ENCODE measurements around the gene FGFR3.

FGFR3 gene

DNA sequence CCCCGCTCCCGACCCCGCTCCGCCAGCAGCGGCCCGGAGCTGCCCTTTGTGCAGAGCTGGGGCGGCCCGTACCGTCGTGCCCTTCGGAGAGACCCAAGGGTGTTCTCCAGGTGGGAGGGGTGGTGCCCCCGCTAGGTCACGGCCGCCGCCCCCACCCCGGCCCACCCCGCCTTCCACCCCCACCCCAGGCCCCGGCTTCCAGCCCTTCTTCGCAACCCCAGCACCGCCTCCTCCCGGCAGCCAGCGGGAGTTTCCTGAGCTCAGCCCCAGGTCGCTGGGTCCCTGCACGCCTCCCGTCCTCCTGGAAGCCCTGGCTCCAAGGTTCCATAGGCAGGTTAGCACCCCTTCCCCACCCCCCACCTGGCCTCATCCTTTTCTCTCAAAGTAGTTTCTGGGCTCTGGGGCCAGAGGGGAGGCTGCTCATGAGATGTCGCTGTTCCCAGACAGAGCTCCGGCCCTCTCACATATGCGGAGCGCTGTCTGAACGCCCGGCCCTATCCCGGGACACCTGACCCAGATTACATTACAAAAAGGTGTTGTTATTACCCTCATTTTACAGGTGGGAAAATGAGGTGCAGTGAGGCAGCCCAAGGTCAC is 25.2 kb upstream of the FGFR3 start:
- TF ChIP-seq, protein P1, sequence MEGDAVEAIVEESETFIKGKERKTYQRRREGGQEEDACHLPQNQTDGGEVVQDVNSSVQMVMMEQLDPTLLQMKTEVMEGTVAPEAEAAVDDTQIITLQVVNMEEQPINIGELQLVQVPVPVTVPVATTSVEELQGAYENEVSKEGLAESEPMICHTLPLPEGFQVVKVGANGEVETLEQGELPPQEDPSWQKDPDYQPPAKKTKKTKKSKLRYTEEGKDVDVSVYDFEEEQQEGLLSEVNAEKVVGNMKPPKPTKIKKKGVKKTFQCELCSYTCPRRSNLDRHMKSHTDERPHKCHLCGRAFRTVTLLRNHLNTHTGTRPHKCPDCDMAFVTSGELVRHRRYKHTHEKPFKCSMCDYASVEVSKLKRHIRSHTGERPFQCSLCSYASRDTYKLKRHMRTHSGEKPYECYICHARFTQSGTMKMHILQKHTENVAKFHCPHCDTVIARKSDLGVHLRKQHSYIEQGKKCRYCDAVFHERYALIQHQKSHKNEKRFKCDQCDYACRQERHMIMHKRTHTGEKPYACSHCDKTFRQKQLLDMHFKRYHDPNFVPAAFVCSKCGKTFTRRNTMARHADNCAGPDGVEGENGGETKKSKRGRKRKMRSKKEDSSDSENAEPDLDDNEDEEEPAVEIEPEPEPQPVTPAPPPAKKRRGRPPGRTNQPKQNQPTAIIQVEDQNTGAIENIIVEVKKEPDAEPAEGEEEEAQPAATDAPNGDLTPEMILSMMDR (IDR thresholded peaks at IDR 0.05), result no peak
- Histone ChIP-seq H3K9ac (no peak overlapping the region), H3K4me1 (peaks cover 2% of the 10 kb centered on the region), H3K27ac (no peak overlapping the region), H3K9me3 (ENCODE audit: control insufficient read depth, low read length) (no peaks in the 10 kb centered on the region), H3K79me2 (no peaks in the 10 kb centered on the region), H3K4me2 (ENCODE audit: low read length) (no peak overlapping the region), H3K27me3 (ENCODE audit: control insufficient read depth, insufficient read depth, low read length) (no peaks in the 10 kb centered on the region), H2AFZ (no peak overlapping the region), H3K4me3 (ENCODE audit: low read depth, low read length) (no peak overlapping the region), H3K36me3 (ENCODE audit: control insufficient read depth, insufficient read depth, low read length) (no peaks in the 10 kb centered on the region)

DNA sequence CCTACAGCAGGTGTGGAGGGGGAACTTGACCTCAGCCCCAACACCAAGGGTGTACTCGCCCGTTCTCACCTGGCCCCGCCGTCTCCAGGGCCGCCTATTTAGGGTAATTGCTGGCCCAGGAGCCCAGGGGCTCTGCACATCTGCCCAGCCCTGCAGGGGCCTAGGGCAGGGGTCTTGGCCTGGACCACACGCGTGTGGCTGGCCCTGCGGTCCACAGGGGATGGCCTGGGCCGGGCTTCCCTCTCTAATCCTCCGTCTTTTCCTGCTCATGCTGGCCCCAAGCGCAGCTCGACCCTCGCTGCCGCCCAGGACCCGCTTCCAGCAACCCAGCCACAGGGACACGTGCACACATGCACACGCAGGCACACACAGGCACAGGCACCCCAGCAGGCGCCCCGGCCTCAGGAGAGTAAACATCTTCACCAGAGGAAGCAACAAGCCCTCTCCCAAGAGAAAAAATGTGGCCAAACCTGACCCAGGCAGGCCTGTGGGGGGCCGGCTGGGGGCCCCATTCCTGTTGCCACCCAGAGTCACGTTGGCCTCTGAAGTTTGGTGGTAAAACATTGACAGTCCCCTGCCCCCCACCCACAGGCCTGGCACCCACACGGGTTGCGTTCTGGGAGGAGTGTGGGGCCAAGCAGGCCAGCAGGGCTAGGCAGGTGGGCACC is 24.6 kb upstream of the FGFR3 start:
- TF ChIP-seq, protein P1 (IDR thresholded peaks at IDR 0.05), result no peak
- Histone ChIP-seq H3K27ac (no peak overlapping the region), H3K9ac (no peak overlapping the region), H3K9me3 (ENCODE audit: control insufficient read depth, low read length) (no peaks in the 10 kb centered on the region), H3K4me3 (ENCODE audit: low read depth, low read length) (no peak overlapping the region), H3K4me1 (peaks cover 2% of the 10 kb centered on the region), H3K27me3 (ENCODE audit: control insufficient read depth, insufficient read depth, low read length) (no peaks in the 10 kb centered on the region), H3K4me2 (ENCODE audit: low read length) (no peak overlapping the region), H3K79me2 (no peaks in the 10 kb centered on the region), H3K36me3 (ENCODE audit: control insufficient read depth, insufficient read depth, low read length) (no peaks in the 10 kb centered on the region), H2AFZ (no peak overlapping the region)

DNA sequence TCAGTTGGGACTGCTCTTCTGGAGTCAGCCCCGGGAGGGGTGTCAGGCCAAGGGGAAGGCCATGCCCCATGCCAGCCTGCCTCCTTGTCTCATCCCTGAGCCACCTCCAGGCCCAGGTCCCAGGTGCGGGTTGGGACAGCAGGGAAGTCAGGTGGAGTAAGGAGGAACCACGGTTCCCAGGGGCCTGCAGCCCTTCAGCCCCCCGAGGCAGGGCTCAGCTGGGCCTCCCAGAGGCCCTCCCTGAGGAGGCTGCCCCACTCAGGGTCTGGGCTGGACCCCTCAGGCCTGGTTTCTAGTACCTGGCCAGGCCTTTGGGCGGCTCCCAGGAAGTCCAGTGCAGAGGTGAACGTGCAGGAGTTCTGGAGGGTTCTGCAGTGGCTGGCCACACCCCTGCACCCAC is 23.4 kb upstream of the FGFR3 start:
- Histone ChIP-seq H3K4me3 (ENCODE audit: low read depth, low read length) (no peak overlapping the region), H3K36me3 (ENCODE audit: control insufficient read depth, insufficient read depth, low read length) (no peaks in the 10 kb centered on the region), H3K9me3 (ENCODE audit: control insufficient read depth, low read length) (no peaks in the 10 kb centered on the region), H3K27me3 (ENCODE audit: control insufficient read depth, insufficient read depth, low read length) (no peaks in the 10 kb centered on the region), H3K4me1 (peaks cover 2% of the 10 kb centered on the region), H3K4me2 (ENCODE audit: low read length) (no peak overlapping the region), H3K27ac (no peak overlapping the region), H3K79me2 (no peaks in the 10 kb centered on the region), H3K9ac (no peak overlapping the region), H2AFZ (no peak overlapping the region)
- TF ChIP-seq, protein P1 (IDR thresholded peaks at IDR 0.05), result no peak

DNA sequence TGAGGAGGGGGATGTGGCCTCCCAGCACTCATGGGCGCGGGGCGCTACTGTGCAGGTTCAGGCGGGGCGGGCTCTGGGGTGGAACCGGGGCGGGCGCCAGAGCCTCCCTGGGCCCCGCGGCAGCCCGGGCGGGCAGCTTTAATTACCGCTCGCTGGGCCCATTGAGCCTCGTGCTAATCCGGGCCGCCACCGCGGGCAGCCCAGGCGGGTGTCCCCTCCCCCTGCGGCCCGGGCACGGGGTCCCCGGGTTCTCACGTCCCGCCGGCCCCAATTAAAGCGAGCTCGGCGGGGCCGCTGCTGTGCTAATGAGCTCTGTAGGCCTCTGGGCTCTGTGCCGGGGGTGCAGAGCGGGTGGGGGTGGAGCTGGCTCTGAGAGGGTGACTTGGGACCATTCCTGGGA is 22.8 kb upstream of the FGFR3 start:
- Histone ChIP-seq H3K9me3 (ENCODE audit: control insufficient read depth, low read length) (no peaks in the 10 kb centered on the region), H3K4me3 (ENCODE audit: low read depth, low read length) (no peak overlapping the region), H2AFZ (no peak overlapping the region), H3K4me2 (ENCODE audit: low read length) (no peak overlapping the region), H3K36me3 (ENCODE audit: control insufficient read depth, insufficient read depth, low read length) (no peaks in the 10 kb centered on the region), H3K4me1 (peaks cover 2% of the 10 kb centered on the region), H3K27ac (no peak overlapping the region), H3K79me2 (no peaks in the 10 kb centered on the region), H3K27me3 (ENCODE audit: control insufficient read depth, insufficient read depth, low read length) (no peaks in the 10 kb centered on the region), H3K9ac (no peak overlapping the region)
- TF ChIP-seq, protein P1 (IDR thresholded peaks at IDR 0.05), result no peak

DNA sequence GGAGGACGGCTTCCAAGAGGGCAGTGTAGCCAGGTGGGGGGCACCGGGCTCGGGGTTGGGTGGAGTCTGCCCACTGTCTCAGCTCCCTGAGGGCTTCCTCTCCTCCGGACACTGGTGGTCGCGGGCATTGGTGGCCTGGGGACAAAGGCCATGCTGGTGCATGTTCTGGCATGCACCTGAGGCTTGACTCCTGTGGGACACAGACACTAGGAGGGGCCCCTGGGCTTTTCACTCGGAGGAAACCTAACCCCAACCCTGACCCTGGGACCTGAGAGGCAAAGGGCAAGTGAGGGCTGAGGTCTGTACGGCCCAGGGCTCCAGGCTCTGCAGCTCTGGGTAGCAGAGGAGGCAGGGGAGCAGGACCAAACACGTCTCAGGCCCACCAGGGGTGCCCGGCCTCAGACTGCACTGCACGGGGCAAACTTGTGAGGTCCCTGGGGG is 22.3 kb upstream of the FGFR3 start:
- no peak overlapping the region for H3K27ac ChIP-seq
- H2AFZ ChIP-seq, result no peak overlapping the region
- H3K79me2 ChIP-seq, result no peaks in the 10 kb centered on the region
- TF ChIP-seq, protein P1 (IDR thresholded peaks at IDR 0.05), result no peak
- H3K36me3 ChIP-seq (ENCODE audit: control insufficient read depth, insufficient read depth, low read length), result no peaks in the 10 kb centered on the region
- no peaks in the 10 kb centered on the region for H3K27me3 ChIP-seq (ENCODE audit: control insufficient read depth, insufficient read depth, low read length)
- no peaks in the 10 kb centered on the region for H3K9me3 ChIP-seq (ENCODE audit: control insufficient read depth, low read length)
- H3K4me2 ChIP-seq (ENCODE audit: low read length), result no peak overlapping the region
- H3K4me1 ChIP-seq, result peaks cover 2% of the 10 kb centered on the region
- no peak overlapping the region for H3K4me3 ChIP-seq (ENCODE audit: low read depth, low read length)
- H3K9ac ChIP-seq, result no peak overlapping the region
